GM12872 (cell line): Measurements from ENCODE around the gene MS4A6A.

Experiments
- CTCF ChIP-seq: IDR thresholded peaks from 3 replicates; pipeline ENCODE4 v1.5.1; 2011; ENCODE audit warnings: low read depth, mild to moderate bottlenecking, low read length, moderate library complexity; ENCODE audit not compliant: insufficient read depth

MS4A6A gene

GRCh38 chr11:60209977-60210376, 27.1 kb upstream of the MS4A6A start:
- no peak for TF ChIP-seq CTCF

DNA sequence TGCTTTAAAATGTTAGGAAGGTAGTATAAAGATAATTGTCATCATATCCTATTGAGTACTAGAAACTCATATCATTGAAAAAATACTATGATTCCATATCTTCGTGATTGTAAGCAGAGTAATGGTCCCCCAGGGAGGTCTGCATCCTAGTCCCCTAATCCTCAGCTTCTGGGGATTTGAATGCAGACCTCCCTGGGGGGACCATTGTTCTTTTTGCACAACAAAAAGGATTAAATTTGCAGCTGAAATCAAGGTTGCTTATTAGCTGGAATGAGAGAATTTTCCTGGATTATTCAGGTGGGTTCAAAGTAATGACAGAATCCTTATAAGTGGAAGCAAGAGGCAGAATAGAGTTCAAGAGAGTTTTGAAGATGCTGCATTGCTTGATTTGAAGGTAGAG, 26.1 kb upstream of the MS4A6A start:
- no peak for TF ChIP-seq CTCF

GRCh38 chr11:60208146-60208895, 25.4 kb upstream of the MS4A6A start:
- no peak for TF ChIP-seq CTCF

DNA sequence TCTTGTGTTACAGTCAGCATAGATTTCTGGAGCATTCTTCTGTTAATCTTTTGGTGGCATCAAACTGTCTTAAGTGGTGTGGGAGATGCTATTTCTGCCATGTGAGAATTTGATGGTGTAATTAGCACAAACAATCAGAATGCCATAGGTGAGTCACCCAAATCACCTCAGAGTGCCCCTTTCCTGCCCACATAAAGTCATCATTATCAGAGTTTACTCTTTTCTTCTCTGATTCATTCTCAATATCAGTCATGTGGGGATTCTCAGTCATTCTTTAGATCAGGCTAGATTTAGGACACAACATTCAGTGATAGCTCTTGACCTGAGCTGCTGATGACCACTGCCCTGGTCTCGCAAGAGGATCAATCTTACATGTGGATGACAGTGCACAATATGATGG, 23.7 kb upstream of the MS4A6A start:
- TF ChIP-seq CTCF: no peak

DNA sequence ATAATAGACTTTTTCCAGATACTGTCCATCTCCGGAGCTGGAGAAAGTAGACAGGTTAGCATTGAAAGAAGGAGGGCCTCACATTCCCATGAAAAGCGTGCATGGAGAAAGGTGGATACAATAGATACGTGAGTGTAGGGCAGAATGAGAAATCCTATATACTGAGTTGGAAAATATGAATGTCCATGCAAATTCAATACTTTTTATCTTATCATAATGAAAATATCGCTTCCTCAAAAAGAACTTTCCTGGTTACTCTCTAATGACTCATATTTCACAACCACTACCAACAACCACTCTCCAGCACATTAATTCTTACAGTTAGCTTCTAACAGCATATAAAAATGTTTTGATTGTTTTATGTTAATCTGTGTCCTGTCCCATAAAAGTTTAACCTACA, 22.0 kb upstream of the MS4A6A start:
- no peak for TF ChIP-seq CTCF

DNA sequence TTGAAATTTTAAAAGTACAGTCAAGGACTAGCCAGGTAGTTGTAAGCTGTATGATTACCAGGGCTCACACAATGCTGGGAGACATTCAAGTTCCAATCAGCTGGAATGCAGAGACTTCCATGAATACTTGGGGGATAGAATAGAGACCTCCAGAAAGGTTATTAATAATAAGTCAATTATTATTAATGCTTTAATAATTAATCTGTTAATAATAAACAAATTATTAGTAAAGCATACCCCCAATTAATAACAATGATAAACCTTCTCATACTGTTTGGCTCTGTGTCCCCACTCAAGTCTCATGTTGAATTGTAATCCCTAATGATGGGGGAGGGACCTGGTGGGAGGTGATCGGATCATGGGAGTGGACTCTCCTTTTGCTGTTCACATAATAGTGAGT, 14.6 kb upstream of the MS4A6A start:
- TF ChIP-seq CTCF: no peak

- no peak for TF ChIP-seq CTCF
Measured at GRCh38 chr11:60195923-60196368, 13.1 kb upstream of the MS4A6A start.
